Natural killer cell (primary cell): Measurements from ENCODE around the gene MAGEB17. TPM values are rescaled to one million over a fixed set of nuclear protein-coding genes. Genes with fewer than 3 reads are reported as not detected.

Experiments used
- ATAC-seq, 3 donors: fragments of 150-1000 bp in 2 of 3; fragments of 200-7000 bp in 1 of 3; cut with Tn5 transposase; 1 replicate in 1 of 3; 2 replicates in 2 of 3; pipeline ENCODE4 v1.10.0; 2021; ENCODE audit warnings: mild to moderate bottlenecking in 2 of 3, moderate library complexity in 2 of 3
- DNase-seq, 2 donors: peaks; one replicate each; pipeline versions ENCODE4 v3.0.0 to v3.0.0-alpha.2; 2013 to 2021; ENCODE audit warnings: mixed read lengths in 1 of 2
- H3K27ac ChIP-seq: one replicate; pipeline ENCODE4 v1.5.1; 2013; ENCODE audit warnings: mild to moderate bottlenecking, low read length
- H3K27me3 ChIP-seq: one replicate; pipeline ENCODE4 v1.6.1; 2013; ENCODE audit warnings: low read length; ENCODE audit not compliant: control insufficient read depth, insufficient read depth
- H3K36me3 ChIP-seq: one replicate; pipeline ENCODE4 v1.6.1; 2013; ENCODE audit warnings: low read length; ENCODE audit not compliant: control insufficient read depth, insufficient read depth
- H3K4me1 ChIP-seq: one replicate; pipeline ENCODE4 v1.6.1; 2013; ENCODE audit warnings: low read length; ENCODE audit not compliant: control insufficient read depth, insufficient read depth
- H3K4me3 ChIP-seq: one replicate; pipeline ENCODE4 v1.5.1; 2013; ENCODE audit warnings: low read length
- H3K9me3 ChIP-seq: one replicate; pipeline ENCODE4 v1.6.1; 2013; ENCODE audit warnings: low read length; ENCODE audit not compliant: control insufficient read depth, insufficient read depth
- H3K27ac Mint-ChIP-seq, 2 donors: one replicate each; pipeline ENCODE4 v1.8.0; 2022; ENCODE audit warnings: mild to moderate bottlenecking in 2 of 2, mixed read lengths in 2 of 2, moderate library complexity in 1 of 2
- H3K27me3 Mint-ChIP-seq, 2 donors: one replicate each; pipeline ENCODE4 v1.8.0; 2022; ENCODE audit warnings: low read depth in 2 of 2, mixed read lengths in 2 of 2
- H3K36me3 Mint-ChIP-seq: one replicate; pipeline ENCODE4 v1.8.0; 2022; ENCODE audit warnings: mixed read lengths
- H3K4me1 Mint-ChIP-seq, 2 donors: one replicate each; pipeline ENCODE4 v1.8.0; 2022; ENCODE audit warnings: mixed read lengths in 2 of 2
- H3K4me3 Mint-ChIP-seq: one replicate; pipeline ENCODE4 v1.8.0; 2022; ENCODE audit warnings: mild to moderate bottlenecking, moderate library complexity, mixed read lengths
- H3K9me3 Mint-ChIP-seq, 2 donors: one replicate each; pipeline ENCODE4 v1.8.0; 2022; ENCODE audit warnings: mixed read lengths in 2 of 2
- WGBS: methylation state at CpG from one replicate; pipeline ENCODE4 v1.1.7; 2013; ENCODE audit warnings: missing lambda C conversion rate; ENCODE audit not compliant: insufficient coverage; 5-methylcytosine and 5-hydroxymethylcytosine counted together
- intact Hi-C: fragments of 100-400 bp; cut with micrococcal nuclease; formaldehyde crosslinking; loops from one replicate; pipeline ENCODE4 v1.14.2; 2022
- total RNA-seq, 4 donors: library from RNA; stranded (reverse); fragments of 120-200 nt in 1 of 4; gene quantifications; one replicate each; pipeline versions ENCODE4 v1.2.3 to v1.2.4, GENCODE V29; 2013 to 2022
- TF ChIP-seq, protein P1 (sequence below): fragments of 200-600 bp; IDR thresholded peaks from one replicate; pipeline ENCODE4 v1.8.0; 2022; ENCODE audit warnings: antibody characterized with exemption

Gene MAGEB17
- total RNA-seq, 3 donors from 2014 or later (not counting 1 experiment from before 2014, with no cell fraction given): not detected

DNA sequence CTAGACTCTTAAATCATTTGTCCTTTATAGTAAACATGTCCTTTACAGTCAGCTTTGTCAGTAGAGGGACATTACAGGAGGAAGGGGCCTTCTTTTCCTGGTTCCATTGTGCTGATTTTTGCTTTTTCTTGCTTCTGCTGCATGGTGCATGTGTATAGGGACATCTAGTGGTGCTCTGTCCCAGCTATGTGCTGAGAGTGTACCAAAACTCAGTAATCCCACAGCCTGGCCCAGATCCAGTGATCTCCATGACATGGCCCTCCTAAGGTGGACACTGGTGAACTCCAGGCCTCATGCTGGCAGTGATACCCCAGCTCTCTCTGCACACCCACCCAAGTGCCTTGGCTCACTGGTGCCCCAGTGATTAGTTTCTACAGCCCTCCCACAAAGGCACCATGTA, 45.2 kb downstream of the MAGEB17 start:
- Mint-ChIP-seq H3K36me3 (no peaks in the 10 kb centered on the region), H3K4me1 (no peaks in the 10 kb centered on the region), H3K4me3 (no peak overlapping the region), H3K27ac (no peak overlapping the region), H3K9me3 (no peaks in the 10 kb centered on the region), H3K27me3 (peaks cover 0 to 5% of the 10 kb centered on the region in 2 donors)
- Histone ChIP-seq H3K36me3 (no peaks in the 10 kb centered on the region), H3K4me3 (no peak overlapping the region), H3K9me3 (no peaks in the 10 kb centered on the region), H3K27me3 (no peaks in the 10 kb centered on the region), H3K4me1 (no peaks in the 10 kb centered on the region), H3K27ac (no peak overlapping the region)
- ATAC-seq: no peak
- TF ChIP-seq, protein P1, sequence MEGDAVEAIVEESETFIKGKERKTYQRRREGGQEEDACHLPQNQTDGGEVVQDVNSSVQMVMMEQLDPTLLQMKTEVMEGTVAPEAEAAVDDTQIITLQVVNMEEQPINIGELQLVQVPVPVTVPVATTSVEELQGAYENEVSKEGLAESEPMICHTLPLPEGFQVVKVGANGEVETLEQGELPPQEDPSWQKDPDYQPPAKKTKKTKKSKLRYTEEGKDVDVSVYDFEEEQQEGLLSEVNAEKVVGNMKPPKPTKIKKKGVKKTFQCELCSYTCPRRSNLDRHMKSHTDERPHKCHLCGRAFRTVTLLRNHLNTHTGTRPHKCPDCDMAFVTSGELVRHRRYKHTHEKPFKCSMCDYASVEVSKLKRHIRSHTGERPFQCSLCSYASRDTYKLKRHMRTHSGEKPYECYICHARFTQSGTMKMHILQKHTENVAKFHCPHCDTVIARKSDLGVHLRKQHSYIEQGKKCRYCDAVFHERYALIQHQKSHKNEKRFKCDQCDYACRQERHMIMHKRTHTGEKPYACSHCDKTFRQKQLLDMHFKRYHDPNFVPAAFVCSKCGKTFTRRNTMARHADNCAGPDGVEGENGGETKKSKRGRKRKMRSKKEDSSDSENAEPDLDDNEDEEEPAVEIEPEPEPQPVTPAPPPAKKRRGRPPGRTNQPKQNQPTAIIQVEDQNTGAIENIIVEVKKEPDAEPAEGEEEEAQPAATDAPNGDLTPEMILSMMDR: no peak
- intact Hi-C loops: no loop called here
- peak in 1 of 2 donors; percentile 2 for DNase-seq

DNA sequence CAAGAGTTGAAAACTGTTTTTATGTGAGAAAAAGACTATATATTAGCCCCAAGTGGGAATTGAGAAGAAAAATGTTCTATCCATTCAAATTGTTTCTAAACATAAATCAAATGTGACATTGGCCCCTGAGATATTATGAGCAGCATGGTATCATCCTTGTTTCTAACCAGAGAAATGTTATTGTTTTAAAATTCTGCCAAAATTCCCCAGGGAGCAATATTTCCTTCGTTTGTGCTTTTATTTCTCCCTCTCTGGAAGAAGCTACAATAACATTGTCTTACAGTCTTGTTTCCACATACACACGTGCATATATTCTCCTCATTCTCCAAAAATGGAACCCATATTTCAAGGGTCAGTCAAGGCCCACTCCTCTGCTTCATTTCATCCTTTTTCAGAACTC, 46.7 kb downstream of the MAGEB17 start:
- DNase-seq (no peak), ATAC-seq (no peak)
- Histone ChIP-seq H3K4me3 (no peak overlapping the region), H3K36me3 (no peaks in the 10 kb centered on the region), H3K27ac (no peak overlapping the region), H3K27me3 (no peaks in the 10 kb centered on the region), H3K4me1 (no peaks in the 10 kb centered on the region), H3K9me3 (no peaks in the 10 kb centered on the region)
- Mint-ChIP-seq H3K4me3 (no peak overlapping the region), H3K27me3 (peaks cover 0 to 5% of the 10 kb centered on the region in 2 donors), H3K36me3 (no peaks in the 10 kb centered on the region), H3K9me3 (no peaks in the 10 kb centered on the region), H3K4me1 (no peaks in the 10 kb centered on the region), H3K27ac (no peak overlapping the region)
- WGBS: 77% methylated on average over 2 of the region's 2 CpGs
- intact Hi-C loops: no loop called here
- TF ChIP-seq, protein P1: no peak

DNA sequence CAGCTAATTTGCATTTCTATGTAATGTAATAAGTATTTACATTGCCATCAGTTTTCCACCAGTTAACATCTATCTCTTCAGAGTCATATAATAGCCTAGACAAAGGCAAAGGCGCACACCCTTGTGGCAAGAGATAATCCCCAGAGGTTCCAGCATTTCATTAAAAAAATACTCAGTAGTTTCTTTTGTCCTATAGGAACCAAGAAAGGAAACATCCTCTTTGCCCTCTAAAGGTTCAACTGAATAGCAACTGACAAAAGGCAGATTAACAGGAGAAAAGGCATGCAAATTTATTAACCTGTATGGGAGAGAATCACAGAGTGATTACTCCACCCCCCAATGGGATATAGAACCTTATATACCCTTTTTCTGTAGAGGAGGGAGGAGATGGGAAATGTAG, 48.4 kb downstream of the MAGEB17 start:
- TF ChIP-seq, protein P1: no peak
- Histone ChIP-seq H3K4me1 (no peaks in the 10 kb centered on the region), H3K4me3 (no peak overlapping the region), H3K9me3 (no peaks in the 10 kb centered on the region), H3K27me3 (no peaks in the 10 kb centered on the region), H3K27ac (no peak overlapping the region), H3K36me3 (no peaks in the 10 kb centered on the region)
- no peaks in the 10 kb centered on the region for H3K9me3 Mint-ChIP-seq
- no peak overlapping the region for H3K4me3 Mint-ChIP-seq
- no peaks in the 10 kb centered on the region for H3K36me3 Mint-ChIP-seq
- intact Hi-C loops: no loop called here
- no peak for DNase-seq
- H3K27me3 Mint-ChIP-seq: peaks cover 0 to 5% of the 10 kb centered on the region in 2 donors
- no peak overlapping the region for H3K27ac Mint-ChIP-seq
- no peak for ATAC-seq
- H3K4me1 Mint-ChIP-seq: no peaks in the 10 kb centered on the region
- WGBS: no CpG with 5 or more reads among the region's 1 CpG

Other genes starting within 250 kb of the MAGEB17 start
- under 1 TPM in 1 of 3 donors, not detected in 2; 0.36 TPM for gene GRPR, start 43.9 kb upstream of the MAGEB17 start, total RNA-seq